Erythroblast (primary cell): ENCODE results near the gene GPBP1L1.

ENCODE experiments used
- GATA1 ChIP-seq: IDR thresholded peaks from 2 replicates; pipeline ENCODE4 v1.6.1; 2011; ENCODE audit warnings: low read depth, mild to moderate bottlenecking, control low read depth, low read length, moderate library complexity
- POLR2A ChIP-seq: IDR thresholded peaks from 2 replicates; pipeline ENCODE4 v1.6.1; 2011; ENCODE audit warnings: mild to moderate bottlenecking, low read length

DNA sequence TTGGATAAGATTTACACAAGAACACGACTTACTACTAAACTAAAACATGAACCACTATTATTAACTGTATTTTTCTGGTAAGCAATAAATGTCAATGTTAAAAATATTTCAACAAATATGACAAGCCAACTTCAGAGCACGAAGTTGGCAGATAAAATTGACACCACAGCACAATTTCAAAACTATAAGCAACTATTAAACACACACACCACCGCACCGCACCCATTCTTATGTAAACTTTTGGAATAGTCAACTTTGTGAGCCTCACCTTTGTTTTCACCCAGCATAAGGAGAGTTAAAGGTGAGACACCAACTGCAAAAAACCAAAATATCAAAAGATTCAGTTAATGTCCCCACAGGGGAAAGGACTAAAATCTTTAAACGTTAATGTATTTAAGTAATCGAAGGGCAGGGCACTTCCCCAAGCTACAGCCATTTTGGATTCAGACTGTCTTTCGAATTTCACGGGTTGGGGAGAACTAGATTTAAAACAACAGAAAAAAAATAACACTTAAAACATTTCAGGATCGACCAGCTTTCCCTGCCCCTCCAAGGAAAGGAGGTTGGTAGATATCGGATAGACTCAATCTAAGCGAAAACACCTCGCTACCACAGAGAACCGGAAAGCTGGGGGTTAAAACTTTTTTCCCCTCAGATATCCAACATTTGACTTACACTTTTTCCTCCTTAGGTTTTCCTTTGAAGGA, 872 bp downstream of the GPBP1L1 start:
- TF ChIP-seq POLR2A, result no peak
- TF ChIP-seq GATA1, result no peak
